Measurements from ENCODE around the gene A3GALT2.

Gene A3GALT2

GRCh38 chr1:33338440-33339211 is 17.7 kb upstream of the A3GALT2 start:
- no peak for DNase-seq (ENCODE audit: low read depth, low spot score)
- Histone ChIP-seq H3K4me1 (ENCODE audit: insufficient read depth, insufficient read length) (peaks cover 28% of the 10 kb centered on the region), H3K27me3 (ENCODE audit: insufficient read depth, insufficient read length) (no peaks in the 10 kb centered on the region), H3K4me3 (ENCODE audit: insufficient read length, low read depth) (no peak overlapping the region), H3K9ac (ENCODE audit: insufficient read length, low read depth) (peak overlapping the region; percentile 27), H3K9me3 (ENCODE audit: insufficient read depth, low read length) (no peaks in the 10 kb centered on the region), H3K36me3 (ENCODE audit: insufficient read depth, insufficient read length, low read length) (peaks cover 42% of the 10 kb centered on the region)
- TF ChIP-seq SUZ12 (IDR thresholded peaks at IDR 0.05; ENCODE audit: extremely low read depth, insufficient read depth, insufficient read length) (no peak), ZNF274 (IDR thresholded peaks at IDR 0.05; ENCODE audit: low read depth, low read length) (no peak), YY1 (IDR thresholded peaks at IDR 0.05; ENCODE audit: insufficient read depth, insufficient read length) (no peak)

- H3K27me3 ChIP-seq (ENCODE audit: insufficient read depth, insufficient read length): no peaks in the 10 kb centered on the region
- H3K9me3 ChIP-seq (ENCODE audit: insufficient read depth, low read length): no peaks in the 10 kb centered on the region
- no peak for DNase-seq (ENCODE audit: low read depth, low spot score)
- TF ChIP-seq YY1 (IDR thresholded peaks at IDR 0.05; ENCODE audit: insufficient read depth, insufficient read length): no peak
- TF ChIP-seq ZNF274 (IDR thresholded peaks at IDR 0.05; ENCODE audit: low read depth, low read length): no peak
- TF ChIP-seq SUZ12 (IDR thresholded peaks at IDR 0.05; ENCODE audit: extremely low read depth, insufficient read depth, insufficient read length): no peak
- peaks cover 44% of the 10 kb centered on the region for H3K36me3 ChIP-seq (ENCODE audit: insufficient read depth, insufficient read length, low read length)
- peaks cover 28% of the 10 kb centered on the region for H3K4me1 ChIP-seq (ENCODE audit: insufficient read depth, insufficient read length)
- no peak overlapping the region for H3K4me3 ChIP-seq (ENCODE audit: insufficient read length, low read depth)
- no peak overlapping the region for H3K9ac ChIP-seq (ENCODE audit: insufficient read length, low read depth)
These were observed 17.1 kb upstream of the A3GALT2 start for GRCh38 chr1:33338048-33338439.

GRCh38 chr1:33337441-33337840 is 16.5 kb upstream of the A3GALT2 start:
- Histone ChIP-seq H3K9ac (ENCODE audit: insufficient read length, low read depth) (no peak overlapping the region), H3K36me3 (ENCODE audit: insufficient read depth, insufficient read length, low read length) (peaks cover 51% of the 10 kb centered on the region), H3K4me3 (ENCODE audit: insufficient read length, low read depth) (no peak overlapping the region), H3K4me1 (ENCODE audit: insufficient read depth, insufficient read length) (peaks cover 25% of the 10 kb centered on the region), H3K9me3 (ENCODE audit: insufficient read depth, low read length) (no peaks in the 10 kb centered on the region), H3K27me3 (ENCODE audit: insufficient read depth, insufficient read length) (no peaks in the 10 kb centered on the region)
- no peak for TF ChIP-seq SUZ12 (IDR thresholded peaks at IDR 0.05; ENCODE audit: extremely low read depth, insufficient read depth, insufficient read length)
- DNase-seq (ENCODE audit: low read depth, low spot score): no peak

GRCh38 chr1:33336580-33336979 is 15.7 kb upstream of the A3GALT2 start:
- no peak for TF ChIP-seq ZNF274 (IDR thresholded peaks at IDR 0.05; ENCODE audit: low read depth, low read length)
- TF ChIP-seq SUZ12 (IDR thresholded peaks at IDR 0.05; ENCODE audit: extremely low read depth, insufficient read depth, insufficient read length): no peak
- no peaks in the 10 kb centered on the region for H3K27me3 ChIP-seq (ENCODE audit: insufficient read depth, insufficient read length)
- no peak overlapping the region for H3K9ac ChIP-seq (ENCODE audit: insufficient read length, low read depth)
- peaks cover 55% of the 10 kb centered on the region for H3K36me3 ChIP-seq (ENCODE audit: insufficient read depth, insufficient read length, low read length)
- H3K4me1 ChIP-seq (ENCODE audit: insufficient read depth, insufficient read length): peaks cover 21% of the 10 kb centered on the region
- H3K4me3 ChIP-seq (ENCODE audit: insufficient read length, low read depth): no peak overlapping the region
- no peak for DNase-seq (ENCODE audit: low read depth, low spot score)
- H3K9me3 ChIP-seq (ENCODE audit: insufficient read depth, low read length): no peaks in the 10 kb centered on the region

GRCh38 chr1:33335020-33335419 is 14.1 kb upstream of the A3GALT2 start:
- Histone ChIP-seq H3K36me3 (ENCODE audit: insufficient read depth, insufficient read length, low read length) (peaks cover 60% of the 10 kb centered on the region), H3K4me3 (ENCODE audit: insufficient read length, low read depth) (no peak overlapping the region), H3K27me3 (ENCODE audit: insufficient read depth, insufficient read length) (no peaks in the 10 kb centered on the region), H3K4me1 (ENCODE audit: insufficient read depth, insufficient read length) (peaks cover 11% of the 10 kb centered on the region), H3K9me3 (ENCODE audit: insufficient read depth, low read length) (no peaks in the 10 kb centered on the region), H3K9ac (ENCODE audit: insufficient read length, low read depth) (no peak overlapping the region)
- TF ChIP-seq ZNF274 (IDR thresholded peaks at IDR 0.05; ENCODE audit: low read depth, low read length) (no peak), YY1 (IDR thresholded peaks at IDR 0.05; ENCODE audit: insufficient read depth, insufficient read length) (no peak), SUZ12 (IDR thresholded peaks at IDR 0.05; ENCODE audit: extremely low read depth, insufficient read depth, insufficient read length) (no peak)
- DNase-seq (ENCODE audit: low read depth, low spot score): no peak

- H3K9ac ChIP-seq (ENCODE audit: insufficient read length, low read depth): no peak overlapping the region
- H3K9me3 ChIP-seq (ENCODE audit: insufficient read depth, low read length): no peaks in the 10 kb centered on the region
- no peak for DNase-seq (ENCODE audit: low read depth, low spot score)
- peaks cover 5% of the 10 kb centered on the region for H3K4me1 ChIP-seq (ENCODE audit: insufficient read depth, insufficient read length)
- H3K27me3 ChIP-seq (ENCODE audit: insufficient read depth, insufficient read length): no peaks in the 10 kb centered on the region
- no peak for TF ChIP-seq ZNF274 (IDR thresholded peaks at IDR 0.05; ENCODE audit: low read depth, low read length)
- TF ChIP-seq SUZ12 (IDR thresholded peaks at IDR 0.05; ENCODE audit: extremely low read depth, insufficient read depth, insufficient read length): no peak
- no peak for TF ChIP-seq YY1 (IDR thresholded peaks at IDR 0.05; ENCODE audit: insufficient read depth, insufficient read length)
- H3K36me3 ChIP-seq (ENCODE audit: insufficient read depth, insufficient read length, low read length): peaks cover 65% of the 10 kb centered on the region
- H3K4me3 ChIP-seq (ENCODE audit: insufficient read length, low read depth): no peak overlapping the region
These were observed 13.2 kb upstream of the A3GALT2 start for GRCh38 chr1:33334081-33334552.

- H3K4me1 ChIP-seq (ENCODE audit: insufficient read depth, insufficient read length): no peaks in the 10 kb centered on the region
These were observed 12.0 kb upstream of the A3GALT2 start for GRCh38 chr1:33332881-33333280.

More at GRCh38 chr1:33332881-33333280, 12.0 kb upstream of the A3GALT2 start:
- Histone ChIP-seq H3K9me3 (ENCODE audit: insufficient read depth, low read length) (no peaks in the 10 kb centered on the region), H3K4me3 (ENCODE audit: insufficient read length, low read depth) (no peak overlapping the region), H3K36me3 (ENCODE audit: insufficient read depth, insufficient read length, low read length) (peaks cover 74% of the 10 kb centered on the region), H3K9ac (ENCODE audit: insufficient read length, low read depth) (no peak overlapping the region), H3K27me3 (ENCODE audit: insufficient read depth, insufficient read length) (no peaks in the 10 kb centered on the region)
- TF ChIP-seq ZNF274 (IDR thresholded peaks at IDR 0.05; ENCODE audit: low read depth, low read length) (no peak), YY1 (IDR thresholded peaks at IDR 0.05; ENCODE audit: insufficient read depth, insufficient read length) (no peak), SUZ12 (IDR thresholded peaks at IDR 0.05; ENCODE audit: extremely low read depth, insufficient read depth, insufficient read length) (no peak)
- no peak for DNase-seq (ENCODE audit: low read depth, low spot score)

All from NT2/D1 (cell line).